Measurements from ENCODE around the gene TXNRD3. TPM values are rescaled to one million over a fixed set of nuclear protein-coding genes. Genes with fewer than 3 reads are reported as not detected.

Gene TXNRD3
- polyA plus RNA-seq, 1 donor (not counting 4 experiments of a cell fraction or from before 2014, with no cell fraction given) = 9.7 TPM

DNA sequence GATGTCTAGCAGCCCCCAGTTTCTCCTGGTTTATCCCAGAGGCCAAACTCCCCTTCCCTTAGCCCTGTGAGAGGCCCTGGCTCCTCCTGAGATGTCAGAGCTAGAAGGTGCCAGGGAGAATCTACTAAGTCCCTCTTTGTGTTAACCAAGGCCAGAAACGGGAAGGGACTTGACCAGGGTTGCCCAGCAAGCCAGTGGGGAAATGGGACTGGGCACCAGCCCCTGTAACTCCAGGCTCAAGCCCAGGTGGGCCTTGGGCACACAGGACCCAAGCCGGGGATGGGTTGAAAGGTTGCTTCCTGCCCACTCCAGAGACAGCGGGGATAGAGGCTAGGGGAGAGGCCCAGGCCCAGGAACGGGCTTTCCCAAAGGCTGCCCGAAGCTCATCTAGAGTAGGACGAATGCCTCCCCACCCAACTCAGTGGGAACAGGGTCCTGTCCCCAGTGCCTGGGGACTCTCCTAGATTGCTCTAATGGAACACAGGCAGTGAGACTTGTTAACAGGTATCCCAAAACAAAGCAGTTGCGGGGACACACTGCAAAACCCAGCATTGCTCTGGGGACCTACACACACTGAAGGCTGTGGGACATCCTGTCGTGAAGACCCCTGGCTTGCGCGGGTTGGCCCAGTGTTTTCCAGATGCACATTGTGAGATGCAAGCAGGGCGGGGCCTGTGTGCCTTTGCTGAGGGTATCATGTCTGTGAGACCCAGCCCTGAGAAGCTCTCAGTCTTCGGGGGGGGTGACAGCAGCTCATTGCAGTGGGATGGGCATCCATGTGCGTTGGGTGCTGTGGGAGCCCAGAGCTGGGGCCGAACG lies 12.9 kb upstream of the TXNRD3 start:
- Histone ChIP-seq H3K27me3 (ENCODE audit: control insufficient read depth, extremely low read depth, insufficient read depth, low read length) (peaks cover 26% of the 10 kb centered on the region), H3K9ac (ENCODE audit: control insufficient read depth, extremely low read depth, insufficient read depth, low read length) (no peak overlapping the region), H3K4me1 (ENCODE audit: control insufficient read depth, extremely low read depth, insufficient read depth, low read length) (no peaks in the 10 kb centered on the region), H3K36me3 (ENCODE audit: control insufficient read depth in 2 of 2, extremely low read depth in 1 of 2, insufficient read depth in 2 of 2, low read length in 2 of 2) (no peaks in the 10 kb centered on the region), H3K4me3 (ENCODE audit: control insufficient read depth in 2 of 3, extremely low read depth in 1 of 3, insufficient read depth in 2 of 3, low read depth in 1 of 3, low read length in 3 of 3) (no peak overlapping the region), H3K27ac (ENCODE audit: control insufficient read depth, insufficient read depth, low read length) (no peak overlapping the region), H4K20me1 (ENCODE audit: control insufficient read depth, extremely low read depth, insufficient read depth, low read length) (no peaks in the 10 kb centered on the region), H3K4me2 (ENCODE audit: control insufficient read depth, extremely low read depth, insufficient read depth, low read depth, low read length) (no peak overlapping the region), H3K79me2 (ENCODE audit: control insufficient read depth, insufficient read depth, low read length) (no peaks in the 10 kb centered on the region), H3K9me1 (ENCODE audit: control insufficient read depth, extremely low read depth, insufficient read depth, low read length) (no peaks in the 10 kb centered on the region), H2AFZ (ENCODE audit: control insufficient read depth, low read length) (no peak overlapping the region), H3K9me3 (ENCODE audit: control insufficient read depth, low read depth, low read length) (no peaks in the 10 kb centered on the region)
- no peak for TF ChIP-seq EZH2 (IDR thresholded peaks at IDR 0.05; ENCODE audit: low read length)
- TF ChIP-seq, protein P1, sequence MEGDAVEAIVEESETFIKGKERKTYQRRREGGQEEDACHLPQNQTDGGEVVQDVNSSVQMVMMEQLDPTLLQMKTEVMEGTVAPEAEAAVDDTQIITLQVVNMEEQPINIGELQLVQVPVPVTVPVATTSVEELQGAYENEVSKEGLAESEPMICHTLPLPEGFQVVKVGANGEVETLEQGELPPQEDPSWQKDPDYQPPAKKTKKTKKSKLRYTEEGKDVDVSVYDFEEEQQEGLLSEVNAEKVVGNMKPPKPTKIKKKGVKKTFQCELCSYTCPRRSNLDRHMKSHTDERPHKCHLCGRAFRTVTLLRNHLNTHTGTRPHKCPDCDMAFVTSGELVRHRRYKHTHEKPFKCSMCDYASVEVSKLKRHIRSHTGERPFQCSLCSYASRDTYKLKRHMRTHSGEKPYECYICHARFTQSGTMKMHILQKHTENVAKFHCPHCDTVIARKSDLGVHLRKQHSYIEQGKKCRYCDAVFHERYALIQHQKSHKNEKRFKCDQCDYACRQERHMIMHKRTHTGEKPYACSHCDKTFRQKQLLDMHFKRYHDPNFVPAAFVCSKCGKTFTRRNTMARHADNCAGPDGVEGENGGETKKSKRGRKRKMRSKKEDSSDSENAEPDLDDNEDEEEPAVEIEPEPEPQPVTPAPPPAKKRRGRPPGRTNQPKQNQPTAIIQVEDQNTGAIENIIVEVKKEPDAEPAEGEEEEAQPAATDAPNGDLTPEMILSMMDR (optimal IDR thresholded peaks at IDR 0.05 in 1 of 3, IDR thresholded peaks at IDR 0.05 in 1 of 3, conservative IDR thresholded peaks at IDR 0.05 in 1 of 3; ENCODE audit: extremely low read depth in 1 of 3, insufficient read depth in 2 of 3, low read length in 3 of 3) = no peak
- FAIRE-seq (no peak), DNase-seq (ENCODE audit: low read depth, low spot score) (no peak)
- dilution Hi-C loops (cut with MboI; ENCODE audit: extremely low pct_ligation_motif_present, low sequenced_read_pairs) = no loop called here

DNA sequence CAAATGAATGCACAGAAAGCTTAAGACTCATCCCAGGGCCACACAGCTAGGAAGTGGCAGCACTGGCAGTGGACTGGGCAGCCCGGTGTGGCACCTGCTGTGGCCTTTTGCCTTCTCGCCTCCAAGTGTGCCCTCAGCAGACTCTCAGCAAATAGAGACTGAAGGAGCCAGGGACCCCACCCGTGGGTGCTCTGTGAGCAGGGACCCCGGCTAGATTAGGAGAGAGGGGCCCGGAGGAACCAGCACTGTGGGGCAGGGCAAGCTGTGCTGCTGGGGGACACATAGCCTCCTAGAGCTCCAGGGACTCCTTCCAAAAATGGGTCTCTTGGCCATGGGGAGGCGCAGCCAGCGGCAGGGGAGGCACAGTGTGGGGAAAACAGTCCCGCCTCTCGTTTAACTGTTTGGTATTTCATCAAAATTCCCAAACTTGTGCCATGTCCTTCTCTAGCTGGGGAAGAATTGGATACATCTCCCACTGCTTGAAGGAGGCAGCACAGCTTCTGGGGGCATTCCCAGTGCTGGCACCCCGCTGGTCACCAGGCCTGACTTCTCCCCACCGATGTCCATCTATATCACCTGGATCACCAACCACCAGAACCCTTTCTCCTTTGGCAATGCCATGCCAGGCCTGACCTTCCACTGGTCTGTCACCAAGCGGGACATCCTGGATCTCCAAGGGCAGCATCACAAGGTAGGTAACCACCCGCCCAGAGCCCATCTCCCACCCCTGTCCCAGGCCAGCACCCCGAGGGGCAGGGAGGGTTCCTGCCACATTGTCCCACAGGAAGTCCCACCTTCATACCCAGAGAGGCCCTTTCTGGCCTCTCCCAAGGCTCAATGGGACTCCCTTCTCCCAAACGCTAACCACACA lies 12.0 kb upstream of the TXNRD3 start:
- TF ChIP-seq EZH2 (IDR thresholded peaks at IDR 0.05; ENCODE audit: low read length) = no peak
- TF ChIP-seq, protein P1 (optimal IDR thresholded peaks at IDR 0.05 in 1 of 3, IDR thresholded peaks at IDR 0.05 in 1 of 3, conservative IDR thresholded peaks at IDR 0.05 in 1 of 3; ENCODE audit: extremely low read depth in 1 of 3, insufficient read depth in 2 of 3, low read length in 3 of 3) = no peak
- no peaks in the 10 kb centered on the region for H4K20me1 ChIP-seq (ENCODE audit: control insufficient read depth, extremely low read depth, insufficient read depth, low read length)
- H3K4me1 ChIP-seq (ENCODE audit: control insufficient read depth, extremely low read depth, insufficient read depth, low read length) = no peaks in the 10 kb centered on the region
- H3K79me2 ChIP-seq (ENCODE audit: control insufficient read depth, insufficient read depth, low read length) = no peaks in the 10 kb centered on the region
- no peak overlapping the region for H3K27ac ChIP-seq (ENCODE audit: control insufficient read depth, insufficient read depth, low read length)
- no peak overlapping the region for H3K9ac ChIP-seq (ENCODE audit: control insufficient read depth, extremely low read depth, insufficient read depth, low read length)
- H3K4me3 ChIP-seq (ENCODE audit: control insufficient read depth in 2 of 3, extremely low read depth in 1 of 3, insufficient read depth in 2 of 3, low read depth in 1 of 3, low read length in 3 of 3) = no peak overlapping the region
- FAIRE-seq = no peak
- no peaks in the 10 kb centered on the region for H3K36me3 ChIP-seq (ENCODE audit: control insufficient read depth in 2 of 2, extremely low read depth in 1 of 2, insufficient read depth in 2 of 2, low read length in 2 of 2)
- dilution Hi-C loops (cut with MboI; ENCODE audit: extremely low pct_ligation_motif_present, low sequenced_read_pairs) = no loop called here
- no peaks in the 10 kb centered on the region for H3K9me1 ChIP-seq (ENCODE audit: control insufficient read depth, extremely low read depth, insufficient read depth, low read length)
- no peak overlapping the region for H3K4me2 ChIP-seq (ENCODE audit: control insufficient read depth, extremely low read depth, insufficient read depth, low read depth, low read length)
- peaks cover 29% of the 10 kb centered on the region for H3K27me3 ChIP-seq (ENCODE audit: control insufficient read depth, extremely low read depth, insufficient read depth, low read length)
- H2AFZ ChIP-seq (ENCODE audit: control insufficient read depth, low read length) = no peak overlapping the region
- no peaks in the 10 kb centered on the region for H3K9me3 ChIP-seq (ENCODE audit: control insufficient read depth, low read depth, low read length)
- no peak for DNase-seq (ENCODE audit: low read depth, low spot score)

All from keratinocyte (primary cell).